ENCODE data around the gene NXPH3. TPM values are rescaled to one million over a fixed set of nuclear protein-coding genes. Genes with fewer than 3 reads are reported as not detected.

Gene NXPH3
- not detected for polyA plus RNA-seq

- H3K27me3 Mint-ChIP-seq (ENCODE audit: low read depth in 3 of 3) = peaks cover 16 to 23% (median 20%) of the 10 kb centered on the region in 3 donors
- no peaks in the 10 kb centered on the region for H3K9me3 Mint-ChIP-seq
- peak within 1 kb of the TSS in 4 of 5 donors; percentile 29 to 44 (median 39) for H3K4me3 Mint-ChIP-seq
- DNase-seq = peak; percentile 40 to 41 (median 41)
- no peak within 1 kb of the TSS for H3K27ac Mint-ChIP-seq
- H3K4me1 Mint-ChIP-seq = peaks cover 11 to 15% of the 10 kb centered on the region in 2 donors
- no peaks in the 10 kb centered on the region for H3K36me3 Mint-ChIP-seq
Observed at GRCh38 chr17:49575679-49576087, at the start of gene NXPH3. Gene NXPH3, plus strand, starts transcription at chr17:49575871. Its CDS starts 349 bp downstream, at chr17:49576220.

- Mint-ChIP-seq H3K9me3 (no peaks in the 10 kb centered on the region), H3K4me3 (no peak overlapping the region), H3K27ac (no peak overlapping the region), H3K36me3 (no peaks in the 10 kb centered on the region), H3K27me3 (ENCODE audit: low read depth in 3 of 3) (peaks cover 6 to 10% (median 7%) of the 10 kb centered on the region in 3 donors), H3K4me1 (peaks cover 0 to 3% of the 10 kb centered on the region in 2 donors)
- DNase-seq = no peak
Observed at GRCh38 chr17:49527927-49528651, 47.6 kb upstream of the NXPH3 start.

- Mint-ChIP-seq H3K36me3 (no peaks in the 10 kb centered on the region), H3K27ac (no peak overlapping the region), H3K4me1 (no peaks in the 10 kb centered on the region), H3K4me3 (no peak overlapping the region), H3K9me3 (no peaks in the 10 kb centered on the region), H3K27me3 (ENCODE audit: low read depth in 3 of 3) (peaks cover 4 to 11% (median 7%) of the 10 kb centered on the region in 3 donors)
- DNase-seq = no peak
Observed at GRCh38 chr17:49528966-49529365, 46.7 kb upstream of the NXPH3 start.

- no peak overlapping the region for H3K27ac Mint-ChIP-seq
- H3K4me1 Mint-ChIP-seq = no peaks in the 10 kb centered on the region
- H3K4me3 Mint-ChIP-seq = no peak overlapping the region
- peaks cover 6 to 15% (median 8%) of the 10 kb centered on the region in 3 donors for H3K27me3 Mint-ChIP-seq (ENCODE audit: low read depth in 3 of 3)
- H3K9me3 Mint-ChIP-seq = no peaks in the 10 kb centered on the region
- no peak for DNase-seq
- no peaks in the 10 kb centered on the region for H3K36me3 Mint-ChIP-seq
Observed at GRCh38 chr17:49530118-49530517, 45.6 kb upstream of the NXPH3 start.

- Mint-ChIP-seq H3K9me3 (peaks cover 0 to 5% (median 2%) of the 10 kb centered on the region in 6 donors), H3K4me3 (no peak overlapping the region), H3K27ac (no peak overlapping the region), H3K4me1 (peaks cover 0 to under 1% of the 10 kb centered on the region in 2 donors), H3K36me3 (peaks cover 0 to 6% (median 0%) of the 10 kb centered on the region in 3 donors), H3K27me3 (ENCODE audit: low read depth in 3 of 3) (peaks cover 0 to 10% (median 3%) of the 10 kb centered on the region in 3 donors)
- DNase-seq = no peak
Observed at GRCh38 chr17:49543860-49544259, 31.8 kb upstream of the NXPH3 start.

GRCh38 chr17:49545007-49545660 lies 30.5 kb upstream of the NXPH3 start:
- Mint-ChIP-seq H3K36me3 (peaks cover 0 to 6% (median 0%) of the 10 kb centered on the region in 3 donors), H3K27ac (no peak overlapping the region), H3K9me3 (peaks cover 0 to 5% (median 2%) of the 10 kb centered on the region in 6 donors), H3K4me1 (peaks cover 0 to 1% of the 10 kb centered on the region in 2 donors), H3K4me3 (no peak overlapping the region), H3K27me3 (ENCODE audit: low read depth in 3 of 3) (peaks cover 0 to 10% (median 0%) of the 10 kb centered on the region in 3 donors)
- DNase-seq = no peak

- H3K4me1 Mint-ChIP-seq = peaks cover 0 to 1% of the 10 kb centered on the region in 2 donors
- H3K9me3 Mint-ChIP-seq = peaks cover 0 to 5% (median 2%) of the 10 kb centered on the region in 6 donors
- no peak overlapping the region for H3K27ac Mint-ChIP-seq
- DNase-seq = no peak
- H3K36me3 Mint-ChIP-seq = peaks cover 0 to 5% (median 0%) of the 10 kb centered on the region in 3 donors
- H3K4me3 Mint-ChIP-seq = no peak overlapping the region
- H3K27me3 Mint-ChIP-seq (ENCODE audit: low read depth in 3 of 3) = peaks cover 0 to 10% (median 0%) of the 10 kb centered on the region in 3 donors
Observed at GRCh38 chr17:49545806-49546545, 29.7 kb upstream of the NXPH3 start.

- H3K27ac Mint-ChIP-seq = no peak overlapping the region
- peaks cover 0 to 1% of the 10 kb centered on the region in 2 donors for H3K4me1 Mint-ChIP-seq
- DNase-seq = no peak
- no peaks in the 10 kb centered on the region for H3K9me3 Mint-ChIP-seq
- no peak overlapping the region for H3K4me3 Mint-ChIP-seq
- H3K36me3 Mint-ChIP-seq = no peaks in the 10 kb centered on the region
- peaks cover 0 to 10% (median 0%) of the 10 kb centered on the region in 3 donors for H3K27me3 Mint-ChIP-seq (ENCODE audit: low read depth in 3 of 3)
Observed at GRCh38 chr17:49546546-49547535, 28.8 kb upstream of the NXPH3 start.

- Mint-ChIP-seq H3K9me3 (no peaks in the 10 kb centered on the region), H3K27me3 (ENCODE audit: low read depth in 3 of 3) (peaks cover 0 to 10% (median 0%) of the 10 kb centered on the region in 3 donors), H3K27ac (no peak overlapping the region), H3K4me1 (peaks cover 0 to 1% of the 10 kb centered on the region in 2 donors), H3K4me3 (no peak overlapping the region), H3K36me3 (no peaks in the 10 kb centered on the region)
- no peak for DNase-seq
Observed at GRCh38 chr17:49547566-49547965, 28.1 kb upstream of the NXPH3 start.

- no peak overlapping the region for H3K27ac Mint-ChIP-seq
- H3K9me3 Mint-ChIP-seq = no peaks in the 10 kb centered on the region
- DNase-seq = no peak
- no peaks in the 10 kb centered on the region for H3K36me3 Mint-ChIP-seq
- peaks cover 0 to 4% of the 10 kb centered on the region in 2 donors for H3K4me1 Mint-ChIP-seq
- no peak overlapping the region for H3K4me3 Mint-ChIP-seq
- H3K27me3 Mint-ChIP-seq (ENCODE audit: low read depth in 3 of 3) = peaks cover 0 to 10% (median 2%) of the 10 kb centered on the region in 3 donors
Observed at GRCh38 chr17:49548051-49548505, 27.6 kb upstream of the NXPH3 start.

- H3K4me1 Mint-ChIP-seq = peaks cover 2 to 9% of the 10 kb centered on the region in 2 donors
- peaks cover 0 to 10% (median 2%) of the 10 kb centered on the region in 3 donors for H3K27me3 Mint-ChIP-seq (ENCODE audit: low read depth in 3 of 3)
- no peaks in the 10 kb centered on the region for H3K36me3 Mint-ChIP-seq
- peak overlapping the region in 1 of 6 donors; percentile 28 for H3K27ac Mint-ChIP-seq
- DNase-seq = no peak
- H3K9me3 Mint-ChIP-seq = no peaks in the 10 kb centered on the region
- H3K4me3 Mint-ChIP-seq = no peak overlapping the region
Observed at GRCh38 chr17:49548506-49549310, 27.0 kb upstream of the NXPH3 start.

- Mint-ChIP-seq H3K27me3 (ENCODE audit: low read depth in 3 of 3) (peaks cover 0 to 5% (median 2%) of the 10 kb centered on the region in 3 donors), H3K4me3 (no peak overlapping the region), H3K36me3 (no peaks in the 10 kb centered on the region), H3K27ac (peak overlapping the region in 1 of 6 donors; percentile 31), H3K9me3 (no peaks in the 10 kb centered on the region), H3K4me1 (peaks cover 6 to 15% of the 10 kb centered on the region in 2 donors)
- no peak for DNase-seq
Observed at GRCh38 chr17:49549311-49549605, 26.4 kb upstream of the NXPH3 start.

Data from immature natural killer cell (primary cell).